Measurements from ENCODE around the gene KLHL3.

DNA sequence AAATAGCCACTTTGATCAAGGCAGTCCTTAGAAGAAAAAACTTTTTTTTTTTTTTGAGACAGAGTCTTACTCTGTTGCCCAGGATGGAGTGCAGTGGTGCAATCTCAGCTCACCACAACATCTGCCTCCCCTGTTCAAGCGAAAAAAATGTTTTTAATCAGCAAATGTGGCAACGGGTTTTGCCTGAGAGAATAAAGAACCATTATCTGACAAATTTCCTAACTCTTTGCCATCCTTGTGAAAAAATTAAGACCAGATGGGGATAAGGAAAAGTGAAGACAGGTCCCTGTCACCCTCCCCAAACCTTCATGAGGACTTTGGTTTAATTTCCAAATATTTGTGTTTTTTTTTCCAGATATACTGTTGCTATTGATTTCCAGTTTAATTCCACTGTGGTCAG is 129.5 kb downstream of the KLHL3 start:
- TF ChIP-seq POLR2A (IDR thresholded peaks at IDR 0.05; ENCODE audit: low read depth, low read length): no peak
- no peak for TF ChIP-seq EZH2 (IDR thresholded peaks at IDR 0.05; ENCODE audit: borderline replicate concordance, low read depth, low read length, severe bottlenecking)
- no peak for TF ChIP-seq FOS (IDR thresholded peaks at IDR 0.05; ENCODE audit: borderline replicate concordance, insufficient read depth, low read length)

Data from endothelial cell of umbilical vein (primary cell).